Choroid plexus epithelial cell (primary cell): ENCODE measurements around the gene SLC11A1.

ENCODE experiments used
- DNase-seq: peaks from one replicate; pipeline ENCODE4 v3.0.0-alpha.2; 2010; ENCODE audit warnings: low read depth
- H3K4me3 ChIP-seq: 2 replicates; pipeline ENCODE4 v1.5.1; 2011; ENCODE audit warnings: low read depth, mild to moderate bottlenecking, control low read depth, low read length, moderate library complexity
- CTCF ChIP-seq: conservative IDR thresholded peaks from 2 replicates; pipeline ENCODE4 v1.5.1; 2011; ENCODE audit warnings: low read depth, mild to moderate bottlenecking, control low read depth, inconsistent platforms, low read length, moderate library complexity

SLC11A1 gene

GRCh38 chr2:218432676-218433365 lies 50.7 kb downstream of the SLC11A1 start:
- DNase-seq = no peak
- no peak overlapping the region for H3K4me3 ChIP-seq
- TF ChIP-seq CTCF = no peak

- H3K4me3 ChIP-seq = no peak overlapping the region
- no peak for TF ChIP-seq CTCF
- DNase-seq = no peak
These were observed 52.4 kb downstream of the SLC11A1 start for GRCh38 chr2:218434456-218434855.

- no peak overlapping the region for H3K4me3 ChIP-seq
- TF ChIP-seq CTCF = no peak
- peak; percentile 9 for DNase-seq
These were observed 53.2 kb downstream of the SLC11A1 start for GRCh38 chr2:218435003-218435982.

- H3K4me3 ChIP-seq = no peak overlapping the region
- TF ChIP-seq CTCF = no peak
- no peak for DNase-seq
These were observed 54.9 kb downstream of the SLC11A1 start for GRCh38 chr2:218436992-218437391.

GRCh38 chr2:218437969-218438368 lies 55.9 kb downstream of the SLC11A1 start:
- DNase-seq = no peak
- TF ChIP-seq CTCF = no peak
- no peak overlapping the region for H3K4me3 ChIP-seq

GRCh38 chr2:218438596-218438995 lies 56.5 kb downstream of the SLC11A1 start:
- H3K4me3 ChIP-seq = no peak overlapping the region
- peak; percentile 45 for DNase-seq
- TF ChIP-seq CTCF = peak; percentile 1
